ENCODE results near the gene LHX5.
"Not testable (repeated sequence)": the region's sequence is repeated elsewhere in the genome, so short reads cannot be mapped to it uniquely, and the experiment has no call there.

LHX5 gene

GRCh38 chr12:113471619-113472171 is at the start of gene LHX5:
Gene LHX5, minus strand, starts transcription at chr12:113471871. Its CDS starts 373 bp downstream, at chr12:113471498.
- FAIRE-seq = no peak
- DNase-seq (ENCODE audit: insufficient read length, low spot score) = no peak

- DNase-seq (ENCODE audit: insufficient read length, low spot score) = no peak
- FAIRE-seq = no peak
Observed at GRCh38 chr12:113519464-113520307, 48.0 kb upstream of the LHX5 start.

GRCh38 chr12:113515082-113515856 is 43.6 kb upstream of the LHX5 start:
- DNase-seq (ENCODE audit: insufficient read length, low spot score) (no peak), FAIRE-seq (no peak)

- DNase-seq (ENCODE audit: insufficient read length, low spot score) = no peak
- no peak for FAIRE-seq
Observed at GRCh38 chr12:113514602-113515001, 42.9 kb upstream of the LHX5 start.

GRCh38 chr12:113512568-113512967 is 40.9 kb upstream of the LHX5 start:
- FAIRE-seq (no peak), DNase-seq (ENCODE audit: insufficient read length, low spot score) (no peak)

- DNase-seq (ENCODE audit: insufficient read length, low spot score) = no peak
- no peak for FAIRE-seq
Observed at GRCh38 chr12:113506867-113507266, 35.2 kb upstream of the LHX5 start.

GRCh38 chr12:113505941-113506340 is 34.3 kb upstream of the LHX5 start:
- DNase-seq (ENCODE audit: insufficient read length, low spot score) = no peak
- FAIRE-seq = no peak

- no peak for FAIRE-seq
- no peak for DNase-seq (ENCODE audit: insufficient read length, low spot score)
Observed at GRCh38 chr12:113504917-113505316, 33.2 kb upstream of the LHX5 start.

- FAIRE-seq = no peak
- DNase-seq (ENCODE audit: insufficient read length, low spot score) = no peak
Observed at GRCh38 chr12:113500782-113501311, 29.2 kb upstream of the LHX5 start.

- no peak for DNase-seq (ENCODE audit: insufficient read length, low spot score)
Observed at GRCh38 chr12:113500306-113500675, 28.6 kb upstream of the LHX5 start.

GRCh38 chr12:113498490-113498889 is 26.8 kb upstream of the LHX5 start:
- FAIRE-seq = no peak

More at GRCh38 chr12:113500306-113500675, 28.6 kb upstream of the LHX5 start:
- FAIRE-seq = no peak

GRCh38 chr12:113497693-113498092 is 26.0 kb upstream of the LHX5 start:
- FAIRE-seq = no peak
- DNase-seq (ENCODE audit: insufficient read length, low spot score) = no peak

More at GRCh38 chr12:113498490-113498889, 26.8 kb upstream of the LHX5 start:
- no peak for DNase-seq (ENCODE audit: insufficient read length, low spot score)

GRCh38 chr12:113495941-113496340 is 24.3 kb upstream of the LHX5 start:
- FAIRE-seq; DNase-seq (ENCODE audit: insufficient read length, low spot score): not testable (repeated sequence)

GRCh38 chr12:113488322-113488721 is 16.7 kb upstream of the LHX5 start:
- FAIRE-seq = no peak
- no peak for DNase-seq (ENCODE audit: insufficient read length, low spot score)

GRCh38 chr12:113486722-113487121 is 15.1 kb upstream of the LHX5 start:
- FAIRE-seq (no peak), DNase-seq (ENCODE audit: insufficient read length, low spot score) (no peak)

GRCh38 chr12:113485330-113485729 is 13.7 kb upstream of the LHX5 start:
- no peak for DNase-seq (ENCODE audit: insufficient read length, low spot score)
- FAIRE-seq = no peak

- FAIRE-seq (no peak), DNase-seq (ENCODE audit: insufficient read length, low spot score) (no peak)
Observed at GRCh38 chr12:113482334-113482733, 10.7 kb upstream of the LHX5 start.

- FAIRE-seq (no peak), DNase-seq (ENCODE audit: insufficient read length, low spot score) (no peak)
Observed at GRCh38 chr12:113480336-113480971, 8.8 kb upstream of the LHX5 start.

- no peak for FAIRE-seq
- DNase-seq (ENCODE audit: insufficient read length, low spot score) = no peak
Observed at GRCh38 chr12:113479590-113480335, 8.1 kb upstream of the LHX5 start.

- FAIRE-seq (no peak), DNase-seq (ENCODE audit: insufficient read length, low spot score) (no peak)
Observed at GRCh38 chr12:113479216-113479589, 7.5 kb upstream of the LHX5 start.

All from HTR-8/SVneo (cell line).